Ishikawa (cell line): ENCODE data around the gene C11orf65.

Source experiments
- CEBPB ChIP-seq: IDR thresholded peaks from 2 replicates; pipeline ENCODE4 v1.6.1; 2012
- CREB1 ChIP-seq: IDR thresholded peaks from 2 replicates; pipeline ENCODE4 v1.6.1; 2012; ENCODE audit warnings: low read depth
- EGR1 ChIP-seq: IDR thresholded peaks from 2 replicates; pipeline ENCODE4 v1.6.1; 2012
- EP300 ChIP-seq: IDR thresholded peaks from 2 replicates; pipeline ENCODE4 v1.6.1; 2012; ENCODE audit warnings: borderline replicate concordance
- FOXM1 ChIP-seq: IDR thresholded peaks from 2 replicates; pipeline ENCODE4 v1.6.1; 2012; ENCODE audit warnings: low read depth, borderline replicate concordance
- RAD21 ChIP-seq: IDR thresholded peaks from 2 replicates; pipeline ENCODE4 v1.6.1; 2012; ENCODE audit warnings: low read depth
- REST ChIP-seq: IDR thresholded peaks from 2 replicates; pipeline ENCODE4 v1.6.1; 2012; ENCODE audit warnings: low read depth, mild to moderate bottlenecking
- TAF1 ChIP-seq: IDR thresholded peaks from 2 replicates; pipeline ENCODE4 v1.6.1; 2012; ENCODE audit warnings: low read depth, mild to moderate bottlenecking
- TCF12 ChIP-seq: IDR thresholded peaks from 2 replicates; pipeline ENCODE4 v1.6.1; 2012; ENCODE audit warnings: low read depth
- TEAD4 ChIP-seq: IDR thresholded peaks from 2 replicates; pipeline ENCODE4 v1.6.1; 2012
- YY1 ChIP-seq: IDR thresholded peaks from 2 replicates; pipeline ENCODE4 v1.6.1; 2012; ENCODE audit warnings: low read depth
- ZBTB7A ChIP-seq: IDR thresholded peaks from 2 replicates; pipeline ENCODE4 v1.6.1; 2012; ENCODE audit warnings: low read depth
- TF ChIP-seq, protein P1 (sequence below): IDR thresholded peaks from 2 replicates; pipeline ENCODE4 v1.6.1; 2012

GRCh38 chr11:108516125-108516524 lies 48.8 kb upstream of the C11orf65 start:
- TF ChIP-seq REST, result no peak
- TF ChIP-seq CREB1, result no peak
- no peak for TF ChIP-seq EP300
- no peak for TF ChIP-seq EGR1
- TF ChIP-seq CEBPB, result no peak
- no peak for TF ChIP-seq TEAD4
- no peak for TF ChIP-seq TAF1
- TF ChIP-seq RAD21, result no peak
- TF ChIP-seq TCF12, result no peak
- TF ChIP-seq, protein P1, sequence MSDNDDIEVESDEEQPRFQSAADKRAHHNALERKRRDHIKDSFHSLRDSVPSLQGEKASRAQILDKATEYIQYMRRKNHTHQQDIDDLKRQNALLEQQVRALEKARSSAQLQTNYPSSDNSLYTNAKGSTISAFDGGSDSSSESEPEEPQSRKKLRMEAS, result no peak
- TF ChIP-seq ZBTB7A, result no peak
- TF ChIP-seq FOXM1, result no peak
- no peak for TF ChIP-seq YY1
